Parathyroid adenoma (tissue), 2 donors: Measurements from ENCODE around the gene ANKEF1.

Source experiments
- H2AFZ ChIP-seq: fragments of 300-600 bp; sonication (generic); one replicate; pipeline ENCODE4 v1.7.0; 2017; ENCODE audit warnings: antibody characterized with exemption, mild to moderate bottlenecking
- H3K27ac ChIP-seq: fragments of 300-600 bp; sonication (generic); one replicate; pipeline ENCODE4 v1.7.0; 2017
- H3K27me3 ChIP-seq: fragments of 300-600 bp; sonication (generic); one replicate; pipeline ENCODE4 v1.7.0; 2017; ENCODE audit warnings: low read length; ENCODE audit not compliant: control insufficient read depth, insufficient read depth
- H3K36me3 ChIP-seq: fragments of 300-600 bp; sonication (generic); one replicate; pipeline ENCODE4 v1.7.0; 2017; ENCODE audit warnings: low read length; ENCODE audit not compliant: control insufficient read depth, insufficient read depth
- H3K4me1 ChIP-seq: fragments of 300-600 bp; sonication (generic); one replicate; pipeline ENCODE4 v1.7.0; 2017; ENCODE audit warnings: control low read depth
- H3K4me2 ChIP-seq: fragments of 300-600 bp; sonication (generic); one replicate; pipeline ENCODE4 v1.7.0; 2017; ENCODE audit warnings: low read length
- H3K4me3 ChIP-seq: fragments of 300-600 bp; sonication (generic); one replicate; pipeline ENCODE4 v1.7.0; 2017; ENCODE audit warnings: low read depth, low read length
- H3K79me2 ChIP-seq: fragments of 300-600 bp; sonication (generic); one replicate; pipeline ENCODE4 v1.7.0; 2017; ENCODE audit warnings: control low read depth
- H3K9ac ChIP-seq: fragments of 300-600 bp; sonication (generic); one replicate; pipeline ENCODE4 v1.7.0; 2017; ENCODE audit warnings: mild to moderate bottlenecking
- H3K9me3 ChIP-seq: fragments of 300-600 bp; sonication (generic); one replicate; pipeline ENCODE4 v1.7.0; 2017; ENCODE audit warnings: low read length; ENCODE audit not compliant: control insufficient read depth
- TF ChIP-seq, protein P1 (sequence below): fragments of 300-600 bp; sonication (generic); IDR thresholded peaks from one replicate; pipeline ENCODE4 v1.7.0; 2017; ENCODE audit warnings: antibody characterized with exemption, mild to moderate bottlenecking
- donor health status: primary hyperparathyroidism.

ANKEF1 gene

DNA sequence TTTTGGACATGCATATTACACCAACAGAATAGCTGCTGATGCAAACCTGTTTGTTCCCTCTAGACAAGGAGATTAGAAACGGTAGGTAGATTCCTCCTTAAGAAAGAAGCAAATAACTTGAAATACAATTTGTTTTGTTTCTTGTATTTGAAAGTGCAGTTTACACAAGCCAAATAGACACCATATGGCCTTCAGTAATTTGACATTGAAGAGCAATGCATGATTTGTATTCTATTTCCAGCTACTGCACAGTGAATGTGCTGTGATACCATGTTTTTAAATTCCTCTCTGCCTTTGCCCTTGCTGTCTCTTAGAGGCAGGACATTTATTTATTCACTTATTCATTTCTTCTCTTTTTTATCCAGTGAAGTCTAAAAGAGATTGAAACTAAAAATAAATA lies 31.9 kb upstream of the ANKEF1 start:
- TF ChIP-seq, protein P1, sequence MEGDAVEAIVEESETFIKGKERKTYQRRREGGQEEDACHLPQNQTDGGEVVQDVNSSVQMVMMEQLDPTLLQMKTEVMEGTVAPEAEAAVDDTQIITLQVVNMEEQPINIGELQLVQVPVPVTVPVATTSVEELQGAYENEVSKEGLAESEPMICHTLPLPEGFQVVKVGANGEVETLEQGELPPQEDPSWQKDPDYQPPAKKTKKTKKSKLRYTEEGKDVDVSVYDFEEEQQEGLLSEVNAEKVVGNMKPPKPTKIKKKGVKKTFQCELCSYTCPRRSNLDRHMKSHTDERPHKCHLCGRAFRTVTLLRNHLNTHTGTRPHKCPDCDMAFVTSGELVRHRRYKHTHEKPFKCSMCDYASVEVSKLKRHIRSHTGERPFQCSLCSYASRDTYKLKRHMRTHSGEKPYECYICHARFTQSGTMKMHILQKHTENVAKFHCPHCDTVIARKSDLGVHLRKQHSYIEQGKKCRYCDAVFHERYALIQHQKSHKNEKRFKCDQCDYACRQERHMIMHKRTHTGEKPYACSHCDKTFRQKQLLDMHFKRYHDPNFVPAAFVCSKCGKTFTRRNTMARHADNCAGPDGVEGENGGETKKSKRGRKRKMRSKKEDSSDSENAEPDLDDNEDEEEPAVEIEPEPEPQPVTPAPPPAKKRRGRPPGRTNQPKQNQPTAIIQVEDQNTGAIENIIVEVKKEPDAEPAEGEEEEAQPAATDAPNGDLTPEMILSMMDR: no peak
- no peaks in the 10 kb centered on the region for H3K36me3 ChIP-seq
- no peak overlapping the region for H3K9ac ChIP-seq
- no peak overlapping the region for H2AFZ ChIP-seq
- no peaks in the 10 kb centered on the region for H3K79me2 ChIP-seq
- H3K9me3 ChIP-seq: no peaks in the 10 kb centered on the region
- no peaks in the 10 kb centered on the region for H3K27me3 ChIP-seq
- H3K4me1 ChIP-seq: no peaks in the 10 kb centered on the region
- no peak overlapping the region for H3K4me3 ChIP-seq
- no peak overlapping the region for H3K27ac ChIP-seq
- H3K4me2 ChIP-seq: no peak overlapping the region

DNA sequence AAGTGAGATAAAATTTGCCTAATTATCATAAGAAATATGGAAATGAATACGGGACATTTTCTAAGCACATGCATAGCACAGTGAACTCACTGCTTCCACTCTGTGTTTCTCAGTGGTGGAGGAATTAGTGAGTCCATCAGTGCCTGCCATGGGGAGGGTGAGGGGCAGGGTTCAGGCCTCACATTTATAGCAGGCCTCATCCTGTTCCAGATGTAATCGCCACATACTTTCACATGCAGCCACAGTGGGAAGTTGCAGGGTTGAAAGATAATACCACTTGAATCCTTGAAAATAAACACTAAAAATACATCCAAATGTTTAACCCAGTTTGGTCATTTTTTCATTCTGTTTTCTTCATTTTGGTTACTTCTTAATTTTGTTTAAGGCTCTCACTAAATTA lies 29.9 kb upstream of the ANKEF1 start:
- no peak overlapping the region for H2AFZ ChIP-seq
- no peak overlapping the region for H3K4me3 ChIP-seq
- H3K79me2 ChIP-seq: no peaks in the 10 kb centered on the region
- H3K4me2 ChIP-seq: no peak overlapping the region
- no peak overlapping the region for H3K27ac ChIP-seq
- H3K36me3 ChIP-seq: no peaks in the 10 kb centered on the region
- H3K27me3 ChIP-seq: no peaks in the 10 kb centered on the region
- no peaks in the 10 kb centered on the region for H3K4me1 ChIP-seq
- H3K9me3 ChIP-seq: no peaks in the 10 kb centered on the region
- no peak overlapping the region for H3K9ac ChIP-seq
- TF ChIP-seq, protein P1: no peak

DNA sequence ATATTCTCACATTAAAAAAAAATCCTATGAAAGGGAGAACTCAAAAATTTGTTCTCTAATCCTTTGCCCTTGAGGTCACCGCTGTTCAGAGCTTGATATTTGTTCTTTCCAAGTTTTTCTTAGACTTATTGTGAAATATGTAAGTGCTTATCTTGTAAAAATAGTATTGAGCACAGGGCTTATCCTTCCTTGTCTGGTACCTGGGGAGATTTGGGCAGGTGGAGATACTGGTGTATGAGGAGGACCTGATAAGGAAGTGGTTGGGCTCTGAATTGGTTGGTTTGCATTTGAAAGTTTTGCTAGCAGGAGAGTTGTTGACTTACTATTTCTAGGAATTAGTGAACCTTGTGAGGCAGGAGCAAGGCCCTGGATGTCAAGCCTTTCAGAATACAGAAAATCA lies 28.9 kb upstream of the ANKEF1 start:
- H3K4me3 ChIP-seq: no peak overlapping the region
- H3K4me2 ChIP-seq: no peak overlapping the region
- no peaks in the 10 kb centered on the region for H3K79me2 ChIP-seq
- no peaks in the 10 kb centered on the region for H3K36me3 ChIP-seq
- no peak overlapping the region for H3K27ac ChIP-seq
- no peaks in the 10 kb centered on the region for H3K9me3 ChIP-seq
- no peak overlapping the region for H2AFZ ChIP-seq
- no peaks in the 10 kb centered on the region for H3K4me1 ChIP-seq
- H3K27me3 ChIP-seq: no peaks in the 10 kb centered on the region
- H3K9ac ChIP-seq: no peak overlapping the region
- TF ChIP-seq, protein P1: no peak

DNA sequence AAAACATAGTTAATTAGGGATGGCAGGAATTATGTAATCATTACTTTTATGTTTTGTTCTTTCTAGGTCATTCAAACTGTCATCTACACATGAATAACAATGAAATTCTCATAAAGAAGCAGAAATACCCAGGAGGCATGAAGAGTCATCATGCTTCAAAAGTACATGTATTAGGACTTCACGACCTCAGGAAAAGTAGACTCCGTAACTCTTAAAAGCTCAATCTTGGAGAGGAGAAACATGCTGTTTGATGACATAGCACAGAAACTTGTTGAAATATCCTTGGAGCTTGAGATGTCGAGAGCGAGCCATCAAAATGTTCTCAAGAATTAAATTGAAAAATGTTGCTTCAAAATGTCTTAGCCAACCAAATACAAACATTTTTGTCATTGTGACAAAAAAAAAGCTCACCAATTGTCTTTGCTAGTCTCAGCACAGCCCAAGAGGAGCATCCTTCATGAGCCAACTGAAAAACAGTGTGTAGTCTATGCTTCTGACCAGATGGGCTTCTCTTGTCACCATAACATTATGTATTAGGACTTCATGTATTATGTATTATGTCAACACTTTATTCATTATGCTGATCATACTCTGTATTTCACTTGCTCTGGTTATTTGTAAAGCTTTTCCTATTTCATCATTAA lies 28.2 kb upstream of the ANKEF1 start:
- TF ChIP-seq, protein P1: no peak
- Histone ChIP-seq H3K4me2 (no peak overlapping the region), H3K9ac (no peak overlapping the region), H3K27me3 (no peaks in the 10 kb centered on the region), H3K27ac (no peak overlapping the region), H3K9me3 (no peaks in the 10 kb centered on the region), H2AFZ (no peak overlapping the region), H3K79me2 (no peaks in the 10 kb centered on the region), H3K36me3 (no peaks in the 10 kb centered on the region), H3K4me3 (no peak overlapping the region), H3K4me1 (no peaks in the 10 kb centered on the region)

DNA sequence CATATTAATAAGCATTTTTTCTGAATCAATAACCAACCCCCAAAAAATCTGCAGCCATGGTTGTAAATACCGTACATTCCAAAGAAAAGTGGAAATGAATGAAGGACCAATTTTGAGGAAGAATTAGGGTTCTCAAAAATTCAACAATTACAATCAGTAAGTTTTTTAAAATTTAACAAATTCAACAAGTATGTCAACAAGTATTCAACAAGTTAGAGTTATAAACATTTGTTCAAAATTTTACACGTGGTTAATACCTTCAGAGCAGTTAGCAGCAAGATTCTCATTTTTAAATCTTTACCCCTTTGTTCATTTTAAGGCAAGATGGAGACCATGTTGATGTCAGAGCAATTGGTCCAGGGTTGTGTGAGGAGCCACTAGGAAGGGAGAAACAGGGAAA lies 27.6 kb upstream of the ANKEF1 start:
- H3K9ac ChIP-seq: no peak overlapping the region
- no peak overlapping the region for H3K27ac ChIP-seq
- H3K9me3 ChIP-seq: no peaks in the 10 kb centered on the region
- H3K4me3 ChIP-seq: no peak overlapping the region
- H3K79me2 ChIP-seq: no peaks in the 10 kb centered on the region
- H3K36me3 ChIP-seq: no peaks in the 10 kb centered on the region
- TF ChIP-seq, protein P1: no peak
- no peak overlapping the region for H2AFZ ChIP-seq
- no peaks in the 10 kb centered on the region for H3K4me1 ChIP-seq
- H3K27me3 ChIP-seq: no peaks in the 10 kb centered on the region
- H3K4me2 ChIP-seq: no peak overlapping the region
